Adrenal gland (tissue), 5 donors: Measurements from ENCODE around the gene SLC17A3.

ENCODE experiments used
- POLR2A ChIP-seq, 2 donors: fragments of 450-650 bp; IDR thresholded peaks; one replicate each; pipeline ENCODE4 v1.6.1; 2017; ENCODE audit warnings: antibody characterized with exemption in 2 of 2, mild to moderate bottlenecking in 2 of 2, moderate library complexity in 1 of 2
- TF ChIP-seq, protein P1 (sequence below), 6 experiments: fragments of 450-650 bp in 4 of 6; fragments of 200-600 bp in 2 of 6; sonication (generic) in 1 of 6; IDR thresholded peaks; 1 replicate in 5 of 6; 2 replicates in 1 of 6; pipeline versions ENCODE4 v1.5.1 to v1.8.0; 2016 to 2021; ENCODE audit warnings: antibody characterized with exemption in 6 of 6, mild to moderate bottlenecking in 2 of 6, moderate library complexity in 1 of 6
- donor health status: DM: no; HTN: no; CAD: no.

- TF ChIP-seq, protein P1, sequence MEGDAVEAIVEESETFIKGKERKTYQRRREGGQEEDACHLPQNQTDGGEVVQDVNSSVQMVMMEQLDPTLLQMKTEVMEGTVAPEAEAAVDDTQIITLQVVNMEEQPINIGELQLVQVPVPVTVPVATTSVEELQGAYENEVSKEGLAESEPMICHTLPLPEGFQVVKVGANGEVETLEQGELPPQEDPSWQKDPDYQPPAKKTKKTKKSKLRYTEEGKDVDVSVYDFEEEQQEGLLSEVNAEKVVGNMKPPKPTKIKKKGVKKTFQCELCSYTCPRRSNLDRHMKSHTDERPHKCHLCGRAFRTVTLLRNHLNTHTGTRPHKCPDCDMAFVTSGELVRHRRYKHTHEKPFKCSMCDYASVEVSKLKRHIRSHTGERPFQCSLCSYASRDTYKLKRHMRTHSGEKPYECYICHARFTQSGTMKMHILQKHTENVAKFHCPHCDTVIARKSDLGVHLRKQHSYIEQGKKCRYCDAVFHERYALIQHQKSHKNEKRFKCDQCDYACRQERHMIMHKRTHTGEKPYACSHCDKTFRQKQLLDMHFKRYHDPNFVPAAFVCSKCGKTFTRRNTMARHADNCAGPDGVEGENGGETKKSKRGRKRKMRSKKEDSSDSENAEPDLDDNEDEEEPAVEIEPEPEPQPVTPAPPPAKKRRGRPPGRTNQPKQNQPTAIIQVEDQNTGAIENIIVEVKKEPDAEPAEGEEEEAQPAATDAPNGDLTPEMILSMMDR (IDR thresholded peaks at IDR 0.05): no peak
- no peak for TF ChIP-seq POLR2A (IDR thresholded peaks at IDR 0.05)
Observed at GRCh38 chr6:25833136-25833535, 40.9 kb downstream of the SLC17A3 start.
